SU-DHL-6 (cell line): ENCODE results near the gene AXDND1.
"Not testable (repeated sequence)": the region's sequence is repeated elsewhere in the genome, so short reads cannot be mapped to it uniquely, and the experiment has no call there.

ENCODE experiments used
- H2AFZ ChIP-seq: fragments of 200-600 bp; sonication (generic); 2 replicates; pipeline ENCODE4 v1.6.1; 2014; ENCODE audit warnings: low read depth, mild to moderate bottlenecking, moderate library complexity, mixed read lengths, antibody characterized with exemption, low read length; ENCODE audit not compliant: severe bottlenecking
- H3F3A ChIP-seq: fragments of 200-600 bp; shearing (Covaris generic); 2 replicates; pipeline ENCODE4 v1.6.0; 2016; ENCODE audit warnings: antibody characterized with exemption, mild to moderate bottlenecking; ENCODE audit not compliant: insufficient read depth
- H3K27ac ChIP-seq: fragments of 200-600 bp; sonication (generic); 2 replicates; pipeline ENCODE4 v1.5.1; 2016; ENCODE audit warnings: low read depth, mild to moderate bottlenecking, low read length, moderate library complexity, mixed read lengths
- H3K27me3 ChIP-seq: fragments of 200-600 bp; sonication (generic), shearing (Covaris generic); 2 replicates; pipeline ENCODE4 v1.6.0; 2014; ENCODE audit warnings: mild to moderate bottlenecking, low read length
- H3K36me3 ChIP-seq: fragments of 200-600 bp; sonication (generic); 2 replicates; pipeline ENCODE4 v1.6.1; 2014; ENCODE audit warnings: mild to moderate bottlenecking, low read length, mixed read lengths
- H3K4me2 ChIP-seq: fragments of 300-600, 200-600 bp; shearing (Covaris generic), sonication (generic); 2 replicates; pipeline ENCODE4 v1.6.0; 2014; ENCODE audit warnings: low read length, low read depth, mild to moderate bottlenecking; ENCODE audit not compliant: poor library complexity, severe bottlenecking
- H3K4me3 ChIP-seq: fragments of 200-600 bp; sonication (generic); 2 replicates; pipeline ENCODE4 v1.5.1; 2014; ENCODE audit warnings: antibody characterized with exemption, low read length, mild to moderate bottlenecking, mixed read lengths; ENCODE audit not compliant: insufficient read depth, poor library complexity, severe bottlenecking
- H3K79me2 ChIP-seq: fragments of 200-600 bp; sonication (generic); 2 replicates; pipeline ENCODE4 v1.6.1; 2014; ENCODE audit warnings: mild to moderate bottlenecking, low read length, moderate library complexity; ENCODE audit not compliant: insufficient read depth
- H3K9ac ChIP-seq: fragments of 200-600 bp; sonication (generic); 2 replicates; pipeline ENCODE4 v1.7.0; 2014; ENCODE audit warnings: mild to moderate bottlenecking, low read length
- H3K9me2 ChIP-seq: fragments of 200-600 bp; sonication (generic); replicated peaks from 2 replicates; pipeline ENCODE4 v1.6.1; 2014; ENCODE audit warnings: low read length; ENCODE audit not compliant: insufficient read depth
- H3K9me3 ChIP-seq: fragments of 200-600 bp; sonication (generic); 2 replicates; pipeline ENCODE4 v1.6.1; 2014; ENCODE audit warnings: low read length, mixed read lengths; ENCODE audit not compliant: insufficient read depth
- H4K20me1 ChIP-seq: fragments of 200-600 bp; sonication (generic); 2 replicates; pipeline ENCODE4 v1.6.1; 2014; ENCODE audit warnings: low read depth, mild to moderate bottlenecking, antibody characterized with exemption, low read length, moderate library complexity, mixed read lengths
- EZH2phosphoT487 ChIP-seq: fragments of 200-600 bp; sonication (generic), shearing (Covaris generic); conservative IDR thresholded peaks from 2 replicates; pipeline ENCODE4 v1.6.1; 2018; ENCODE audit warnings: mild to moderate bottlenecking, antibody characterized with exemption, low read length, moderate library complexity, mixed read lengths
- TF ChIP-seq, protein P1 (sequence below): fragments of 200-600 bp; sonication (generic); IDR thresholded peaks from one replicate; pipeline ENCODE4 v1.5.1; 2017; ENCODE audit warnings: antibody characterized with exemption, mild to moderate bottlenecking, low read length, moderate library complexity; ENCODE audit not compliant: insufficient read depth, poor library complexity, severe bottlenecking

AXDND1 gene

DNA sequence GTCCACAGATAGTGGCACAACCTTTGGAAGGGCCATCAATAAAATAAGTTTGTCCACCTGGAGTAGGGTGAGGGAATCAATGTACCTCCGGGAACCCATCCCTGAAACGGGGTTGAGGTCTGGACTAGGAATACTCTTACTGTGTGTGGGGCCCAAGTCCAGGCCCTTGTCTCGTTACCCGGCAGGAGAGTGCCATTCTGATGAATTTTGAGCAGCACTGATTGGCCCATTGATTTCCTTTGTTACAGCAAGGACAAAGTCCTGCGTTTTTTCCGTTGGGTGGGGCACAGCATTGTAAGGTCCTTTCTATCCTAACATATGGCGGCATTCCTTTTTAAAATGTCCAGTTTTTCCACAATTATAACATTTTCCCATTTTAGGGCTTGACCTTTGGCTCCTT, 75.2 kb downstream of the AXDND1 start:
- Histone ChIP-seq H3K4me3 (no peak overlapping the region), H3F3A (no peaks in the 10 kb centered on the region), H3K27ac (no peak overlapping the region), H3K27me3 (no peaks in the 10 kb centered on the region), H3K36me3 (no peaks in the 10 kb centered on the region), H3K9ac (no peak overlapping the region), H2AFZ (no peak overlapping the region), H3K4me2 (no peak overlapping the region), H3K9me3 (no peaks in the 10 kb centered on the region), H4K20me1 (no peaks in the 10 kb centered on the region), H3K79me2 (no peaks in the 10 kb centered on the region), H3K9me2 (no peaks in the 10 kb centered on the region)
- TF ChIP-seq EZH2phosphoT487 = no peak
- TF ChIP-seq, protein P1, sequence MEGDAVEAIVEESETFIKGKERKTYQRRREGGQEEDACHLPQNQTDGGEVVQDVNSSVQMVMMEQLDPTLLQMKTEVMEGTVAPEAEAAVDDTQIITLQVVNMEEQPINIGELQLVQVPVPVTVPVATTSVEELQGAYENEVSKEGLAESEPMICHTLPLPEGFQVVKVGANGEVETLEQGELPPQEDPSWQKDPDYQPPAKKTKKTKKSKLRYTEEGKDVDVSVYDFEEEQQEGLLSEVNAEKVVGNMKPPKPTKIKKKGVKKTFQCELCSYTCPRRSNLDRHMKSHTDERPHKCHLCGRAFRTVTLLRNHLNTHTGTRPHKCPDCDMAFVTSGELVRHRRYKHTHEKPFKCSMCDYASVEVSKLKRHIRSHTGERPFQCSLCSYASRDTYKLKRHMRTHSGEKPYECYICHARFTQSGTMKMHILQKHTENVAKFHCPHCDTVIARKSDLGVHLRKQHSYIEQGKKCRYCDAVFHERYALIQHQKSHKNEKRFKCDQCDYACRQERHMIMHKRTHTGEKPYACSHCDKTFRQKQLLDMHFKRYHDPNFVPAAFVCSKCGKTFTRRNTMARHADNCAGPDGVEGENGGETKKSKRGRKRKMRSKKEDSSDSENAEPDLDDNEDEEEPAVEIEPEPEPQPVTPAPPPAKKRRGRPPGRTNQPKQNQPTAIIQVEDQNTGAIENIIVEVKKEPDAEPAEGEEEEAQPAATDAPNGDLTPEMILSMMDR = no peak

DNA sequence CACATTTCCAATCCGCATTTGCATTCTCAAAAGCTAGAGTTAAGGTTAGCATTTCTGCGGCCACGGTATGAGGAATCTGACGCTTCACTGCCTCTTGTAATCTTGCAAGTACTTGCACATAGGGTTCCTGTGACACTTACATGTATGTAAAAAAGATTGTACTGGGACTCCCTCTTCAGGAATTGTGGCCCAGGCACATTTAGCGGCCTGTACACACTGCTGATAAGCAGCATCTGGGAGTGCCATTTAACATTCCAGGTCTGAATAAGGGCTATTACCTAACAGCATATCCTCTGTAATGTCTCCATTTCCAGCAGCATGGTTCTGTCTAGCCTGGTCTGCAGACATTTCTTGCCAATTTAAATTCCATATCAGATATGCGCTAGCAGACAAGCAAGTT, 75.7 kb downstream of the AXDND1 start:
- Histone ChIP-seq H3K27me3 (no peaks in the 10 kb centered on the region), H3K36me3 (no peaks in the 10 kb centered on the region), H3F3A (no peaks in the 10 kb centered on the region), H3K9me3 (no peaks in the 10 kb centered on the region), H3K4me2 (no peak overlapping the region), H2AFZ (no peak overlapping the region), H3K9ac (no peak overlapping the region), H3K79me2 (no peaks in the 10 kb centered on the region), H3K4me3 (no peak overlapping the region), H3K27ac (no peak overlapping the region), H3K9me2 (no peaks in the 10 kb centered on the region), H4K20me1 (no peaks in the 10 kb centered on the region)
- TF ChIP-seq, protein P1 = no peak
- TF ChIP-seq EZH2phosphoT487 = no peak

DNA sequence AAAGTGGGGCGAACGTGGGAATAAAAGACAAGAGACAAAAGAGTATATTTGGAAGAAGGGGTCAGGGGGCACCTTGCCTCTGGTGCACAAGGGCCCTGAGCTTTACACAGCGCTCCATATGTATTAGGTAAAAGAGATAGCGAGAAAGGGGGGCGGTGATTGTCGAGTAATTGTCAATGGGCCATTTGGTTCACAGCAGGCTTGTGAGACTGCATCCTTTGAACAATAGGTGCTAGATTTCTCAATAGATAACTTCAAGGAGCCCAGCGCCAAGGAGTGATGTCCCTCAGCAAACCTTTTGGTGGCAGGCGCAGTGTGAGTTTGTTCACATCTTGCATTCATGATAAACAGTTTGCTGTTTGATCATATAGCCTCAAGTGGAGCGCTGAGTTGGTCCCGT, 77.1 kb downstream of the AXDND1 start:
- not testable (repeated sequence) for H3K4me2 ChIP-seq, H3K36me3 ChIP-seq, H3K9ac ChIP-seq, H3K27me3 ChIP-seq, H3K9me2 ChIP-seq, H3K79me2 ChIP-seq, H3K4me3 ChIP-seq, H3F3A ChIP-seq, H3K27ac ChIP-seq, H4K20me1 ChIP-seq, H2AFZ ChIP-seq, H3K9me3 ChIP-seq

DNA sequence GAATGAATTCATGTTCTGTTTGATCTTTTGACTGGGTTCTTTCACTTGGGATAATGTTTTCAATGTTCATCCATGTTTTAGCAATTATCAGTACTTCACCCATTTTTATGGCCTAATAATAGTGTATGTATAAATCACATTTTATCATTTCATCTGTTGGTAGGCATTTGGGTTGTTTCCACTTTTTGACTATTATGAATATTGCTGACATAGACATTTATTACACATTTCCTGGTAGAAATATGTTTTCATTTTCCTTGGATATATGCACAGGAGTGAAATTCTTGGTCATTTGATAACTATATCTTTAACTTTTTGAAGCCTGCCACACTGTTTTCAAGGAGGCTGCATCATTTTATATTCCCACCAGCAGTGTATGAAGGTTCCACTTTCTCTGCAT, 79.8 kb downstream of the AXDND1 start:
- H3K4me3 ChIP-seq = no peak overlapping the region
- H3K27me3 ChIP-seq = no peaks in the 10 kb centered on the region
- H4K20me1 ChIP-seq = no peaks in the 10 kb centered on the region
- H3K27ac ChIP-seq = no peak overlapping the region
- no peaks in the 10 kb centered on the region for H3K36me3 ChIP-seq
- TF ChIP-seq, protein P1 = no peak
- no peak overlapping the region for H2AFZ ChIP-seq
- H3K9me3 ChIP-seq = no peaks in the 10 kb centered on the region
- no peaks in the 10 kb centered on the region for H3K79me2 ChIP-seq
- H3K9me2 ChIP-seq = no peaks in the 10 kb centered on the region
- no peaks in the 10 kb centered on the region for H3F3A ChIP-seq
- H3K4me2 ChIP-seq = no peak overlapping the region
- no peak overlapping the region for H3K9ac ChIP-seq
